Head of caudate nucleus (tissue), 42 donors: ENCODE measurements around the gene PPM1M.

ENCODE experiments used
- DNase-seq, 42 donors: peaks; one replicate each; pipeline versions ENCODE4 v3.0.0 to v3.0.0-alpha.2; 2020 to 2021; ENCODE audit warnings: mixed read lengths in 7 of 42
- intact Hi-C: fragments of 100-400 bp; cut with DNase I; formaldehyde crosslinking; loops from one replicate; pipeline ENCODE4 v1.15.0; 2022

Gene PPM1M

GRCh38 chr3:52238193-52238760 lies 7.3 kb upstream of the PPM1M start:
- intact Hi-C loops = loop anchor here (5.0 kb wide), 2 partner anchors 39 to 41 kb away; partner anchors contain the start of genes ALAS1 and WDR82
- peak in 2 of 42 donors; percentile 15 to 22 for DNase-seq

DNA sequence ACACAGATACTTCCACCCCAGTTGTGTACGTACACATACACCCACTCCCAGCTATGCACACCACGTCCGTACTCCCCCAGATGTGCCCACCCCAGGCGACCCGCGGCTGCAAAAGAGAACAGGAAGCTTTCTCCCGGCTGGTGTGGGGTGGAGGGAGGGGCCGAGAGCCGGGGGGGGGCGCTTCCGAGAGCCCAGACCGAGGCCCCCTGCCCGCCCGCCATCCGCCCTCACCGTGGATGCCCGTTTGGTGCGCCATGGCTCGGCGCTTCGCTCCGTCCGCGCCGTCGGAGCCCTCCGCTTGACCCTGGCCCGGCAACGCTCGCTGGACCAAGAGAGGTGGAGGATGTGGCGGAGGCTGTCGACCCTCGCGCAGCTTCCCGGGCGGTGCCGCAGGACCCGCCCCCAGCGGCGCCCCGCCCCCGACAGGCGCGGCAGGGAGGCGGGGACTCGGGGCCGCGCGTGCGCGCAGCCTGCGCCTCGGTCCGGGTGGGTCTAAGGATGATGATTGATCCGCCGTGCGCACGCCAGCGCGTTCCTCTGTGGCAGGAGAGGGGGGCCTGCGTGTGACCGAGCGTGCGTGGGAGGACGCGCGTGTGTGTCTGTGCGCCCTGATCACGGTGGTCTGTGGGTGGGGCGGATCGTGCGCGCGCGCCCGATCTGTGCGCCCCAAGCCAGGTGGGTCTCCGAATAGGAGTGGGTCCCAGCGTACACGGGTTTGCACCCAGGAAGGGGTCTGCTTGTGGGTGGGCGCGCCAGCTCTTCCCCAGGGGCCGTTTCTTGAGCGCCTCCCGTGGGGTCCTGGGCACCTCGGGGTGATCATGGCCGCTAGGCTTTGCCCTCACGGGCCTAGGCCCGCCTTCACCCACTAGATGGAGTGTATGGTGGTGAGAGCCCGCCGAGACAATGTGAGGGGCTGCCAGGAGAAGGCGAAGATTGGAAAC lies 6.5 kb upstream of the PPM1M start, which contains the start of gene TWF2:
Gene TWF2, minus strand, starts transcription at position 398 of the 941 bp plus-strand sequence. Its CDS starts 142 bp downstream, at position 256.
- peak; percentile 75 to 95 (median 89) for DNase-seq

GRCh38 chr3:52240059-52240885 lies 5.3 kb upstream of the PPM1M start:
- DNase-seq = peak in 30 of 42 donors; percentile 26 to 78 (median 59)
- intact Hi-C loops = no loop called here

More for the DNA sequence above, 6.5 kb upstream of the PPM1M start, which contains the start of gene TWF2:
- intact Hi-C loops = loop anchor here (5.0 kb wide), 2 partner anchors 38 to 42 kb away; partner anchors contain the start of genes ALAS1 and WDR82

GRCh38 chr3:52240886-52241370 lies 4.6 kb upstream of the PPM1M start:
- DNase-seq = peak in 1 of 42 donors; percentile 11
- intact Hi-C loops = no loop called here

GRCh38 chr3:52242039-52242438 lies 3.5 kb upstream of the PPM1M start:
- no peak for DNase-seq
- intact Hi-C loops = no loop called here

- DNase-seq = peak in 11 of 42 donors; percentile 5 to 51 (median 36)
- intact Hi-C loops = no loop called here
These were observed 1.5 kb upstream of the PPM1M start for GRCh38 chr3:52243791-52244628.

DNA sequence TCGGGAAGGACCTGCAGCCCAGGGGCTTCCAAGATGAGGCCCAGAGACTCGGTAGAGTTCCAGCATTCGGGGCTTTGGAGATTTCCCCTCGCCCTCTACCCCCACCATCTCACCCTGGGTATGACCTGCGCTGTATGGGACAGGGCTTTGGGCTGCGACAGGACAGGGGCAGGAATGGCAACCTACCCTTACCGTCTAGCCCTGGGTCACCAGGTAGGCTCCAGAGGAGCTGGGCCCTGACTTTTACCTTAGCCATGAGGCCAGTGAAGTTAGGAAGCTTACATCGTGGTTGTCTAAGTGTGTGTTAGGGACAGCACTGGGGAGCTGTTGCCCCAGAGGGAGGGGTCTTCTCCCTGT lies 683 bp downstream of the PPM1M start:
- DNase-seq = no peak
- intact Hi-C loops = no loop called here

GRCh38 chr3:52246728-52247408 lies 1.3 kb downstream of the PPM1M start:
- intact Hi-C loops = no loop called here
- peak in 5 of 42 donors; percentile 19 to 44 (median 33) for DNase-seq

DNA sequence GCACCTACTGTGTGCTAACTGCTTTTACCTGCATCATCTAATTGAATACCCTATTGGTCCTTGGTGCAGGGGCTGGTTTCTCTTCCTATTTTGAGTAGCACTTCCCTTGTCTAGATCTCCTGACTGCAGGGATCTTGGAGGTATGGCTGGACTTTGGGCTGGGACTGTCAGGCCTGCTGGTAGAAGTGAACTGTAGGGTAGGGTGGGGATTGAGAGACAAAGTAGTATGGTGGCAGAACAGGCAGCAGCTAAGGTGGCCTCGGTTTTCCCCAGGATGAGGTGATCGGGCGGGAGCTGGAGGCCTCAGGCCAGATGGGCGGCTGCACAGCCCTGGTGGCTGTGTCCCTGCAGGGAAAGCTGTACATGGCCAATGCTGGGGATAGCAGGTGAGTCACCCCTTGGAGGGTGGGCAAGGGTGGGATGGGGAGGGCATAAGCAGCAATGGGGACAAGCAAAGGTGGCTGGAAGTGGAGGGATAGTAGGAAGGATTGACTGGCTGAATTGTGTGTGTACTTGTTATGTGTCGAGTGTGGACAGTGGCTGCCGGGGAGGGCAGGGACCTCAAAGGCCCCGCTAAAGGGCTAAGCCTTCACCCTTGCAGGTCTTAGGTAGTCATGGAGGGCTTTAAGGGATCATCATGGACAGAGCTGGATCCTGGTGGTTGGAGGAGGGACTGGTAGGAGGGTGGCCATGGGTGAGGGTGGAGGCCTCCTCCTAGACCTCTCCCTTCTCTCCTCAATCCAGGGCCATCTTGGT lies 2.0 kb downstream of the PPM1M start:
- intact Hi-C loops = no loop called here
- peak in 3 of 42 donors; percentile 8 to 26 (median 14) for DNase-seq

- DNase-seq = peak in 3 of 42 donors; percentile 11 to 27 (median 26)
- intact Hi-C loops = no loop called here
These were observed 2.6 kb downstream of the PPM1M start for GRCh38 chr3:52248165-52248541.

DNA sequence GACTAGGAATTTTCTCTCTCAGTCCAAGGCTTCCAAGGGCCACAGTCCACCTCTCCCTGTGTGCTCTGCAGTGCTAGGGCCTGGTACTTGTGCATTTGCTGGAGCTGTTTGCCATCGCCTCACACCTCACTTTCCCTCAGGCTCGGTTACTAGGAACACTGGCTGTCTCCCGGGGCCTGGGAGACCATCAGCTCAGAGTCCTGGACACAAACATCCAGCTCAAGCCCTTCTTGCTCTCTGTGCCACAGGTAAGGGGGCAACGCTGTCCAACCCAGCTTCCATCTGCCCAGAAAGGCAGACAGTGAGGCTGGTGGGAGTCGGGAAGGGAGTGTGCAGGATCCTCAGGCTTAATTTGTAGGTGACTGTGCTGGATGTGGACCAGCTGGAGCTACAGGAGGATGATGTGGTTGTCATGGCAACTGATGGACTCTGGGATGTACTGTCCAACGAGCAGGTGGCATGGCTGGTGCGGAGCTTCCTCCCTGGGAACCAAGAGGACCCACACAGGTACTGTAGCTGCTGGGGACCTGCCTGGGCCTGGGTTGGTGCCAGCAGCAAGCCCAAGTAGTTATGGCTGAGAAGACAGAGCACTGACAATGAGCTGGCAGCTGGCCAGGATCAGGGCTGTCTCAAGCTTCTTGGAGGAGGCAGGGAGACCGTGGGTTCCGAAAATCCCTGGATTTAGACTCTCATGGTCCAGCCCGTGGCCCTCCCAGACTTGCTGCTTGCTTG lies 3.4 kb downstream of the PPM1M start:
- peak in 17 of 42 donors; percentile 27 to 70 (median 50) for DNase-seq

GRCh38 chr3:52249683-52250082 lies 4.1 kb downstream of the PPM1M start:
- DNase-seq = peak in 2 of 42 donors; percentile 15 to 20
- intact Hi-C loops = no loop called here

More for the DNA sequence above, 3.4 kb downstream of the PPM1M start:
- intact Hi-C loops = no loop called here

DNA sequence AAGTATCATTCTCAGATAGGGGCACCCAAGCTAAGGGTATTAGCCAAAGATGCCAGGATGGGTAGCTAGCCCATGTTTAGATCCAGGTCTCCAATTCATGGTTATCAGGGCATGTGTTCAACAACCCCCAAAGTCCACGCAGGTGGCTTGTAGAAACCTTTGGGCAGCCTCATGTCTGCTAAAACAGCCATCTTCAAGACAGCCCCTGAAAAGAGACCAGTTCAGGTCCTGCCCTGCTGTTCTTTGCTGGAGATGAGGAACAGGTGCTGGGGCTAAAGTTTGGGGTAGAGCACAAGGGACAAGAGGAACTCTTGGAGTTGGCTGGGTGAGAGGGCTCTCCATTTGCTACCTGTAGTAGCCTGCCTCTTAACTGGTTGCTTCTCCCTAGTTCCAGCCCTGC lies 4.6 kb downstream of the PPM1M start:
- intact Hi-C loops = no loop called here
- peak in 2 of 42 donors; percentile 15 to 18 for DNase-seq

GRCh38 chr3:52253314-52254304 lies 8.1 kb downstream of the PPM1M start:
- peak in 41 of 42 donors; percentile 52 to 90 (median 76) for DNase-seq
- intact Hi-C loops = no loop called here

GRCh38 chr3:52254608-52255007 lies 9.0 kb downstream of the PPM1M start:
- DNase-seq = peak in 2 of 42 donors; percentile 12 to 23
- intact Hi-C loops = no loop called here
